ENCODE data around the gene C1orf174. TPM values are rescaled to one million over a fixed set of nuclear protein-coding genes. Genes with fewer than 3 reads are reported as not detected.

Gene C1orf174
- total and polyA plus RNA-seq, 3 donors from 2014 or later, result 22.9 to 29.7 (median 28.8) TPM

GRCh38 chr1:3907621-3908165, 7.6 kb upstream of the C1orf174 start:
- H3K36me3 ChIP-seq (ENCODE audit: low read depth, missing control alignments), result no peaks in the 10 kb centered on the region
- DNase-seq, result no peak
- no peaks in the 10 kb centered on the region for H3K27me3 ChIP-seq
- H3K9me3 ChIP-seq, result no peaks in the 10 kb centered on the region
- H3K27ac ChIP-seq, result no peak overlapping the region
- 86 to 88% methylated on average over 19 to 22 of the region's 22 CpGs for WGBS, 2 donors
- TF ChIP-seq POLR2A (IDR thresholded peaks at IDR 0.05) (no peak), CTCF (IDR thresholded peaks at IDR 0.05) (no peak)
- no peak overlapping the region for H3K4me3 ChIP-seq
- intact Hi-C loops (cut with DNase I; ENCODE audit: low total_unique reads), result no loop called here
- H3K4me1 ChIP-seq, result peaks cover 6% of the 10 kb centered on the region

- Histone ChIP-seq H3K27me3 (no peaks in the 10 kb centered on the region), H3K4me1 (peaks cover 6% of the 10 kb centered on the region), H3K4me3 (no peak overlapping the region), H3K27ac (no peak overlapping the region), H3K36me3 (ENCODE audit: low read depth, missing control alignments) (no peaks in the 10 kb centered on the region), H3K9me3 (no peaks in the 10 kb centered on the region)
- intact Hi-C loops (cut with DNase I; ENCODE audit: low total_unique reads), result no loop called here
- 64 to 80% methylated on average over 14 to 22 of the region's 22 CpGs for WGBS, 2 donors
- no peak for TF ChIP-seq POLR2A (IDR thresholded peaks at IDR 0.05)
- no peak for TF ChIP-seq CTCF (IDR thresholded peaks at IDR 0.05)
- DNase-seq, result no peak
Observed at GRCh38 chr1:3907031-3907534, 7.0 kb upstream of the C1orf174 start.

GRCh38 chr1:3906672-3907020, 6.6 kb upstream of the C1orf174 start:
- Histone ChIP-seq H3K9me3 (no peaks in the 10 kb centered on the region), H3K36me3 (ENCODE audit: low read depth, missing control alignments) (no peaks in the 10 kb centered on the region), H3K4me3 (no peak overlapping the region), H3K4me1 (peaks cover 6% of the 10 kb centered on the region), H3K27ac (no peak overlapping the region), H3K27me3 (no peaks in the 10 kb centered on the region)
- intact Hi-C loops (cut with DNase I; ENCODE audit: low total_unique reads), result no loop called here
- TF ChIP-seq POLR2A (IDR thresholded peaks at IDR 0.05) (no peak), CTCF (IDR thresholded peaks at IDR 0.05) (no peak)
- 84 to 86% methylated on average over 10 to 11 of the region's 11 CpGs for WGBS, 2 donors
- no peak for DNase-seq

- no peaks in the 10 kb centered on the region for H3K9me3 ChIP-seq
- no peaks in the 10 kb centered on the region for H3K36me3 ChIP-seq (ENCODE audit: low read depth, missing control alignments)
- DNase-seq, result no peak
- H3K4me3 ChIP-seq, result no peak overlapping the region
- TF ChIP-seq POLR2A (IDR thresholded peaks at IDR 0.05) (no peak), CTCF (IDR thresholded peaks at IDR 0.05) (no peak)
- H3K27ac ChIP-seq, result no peak overlapping the region
- peaks cover 6% of the 10 kb centered on the region for H3K4me1 ChIP-seq
- intact Hi-C loops (cut with DNase I; ENCODE audit: low total_unique reads), result no loop called here
- WGBS, 2 donors, result 83 to 92% methylated on average over 13 to 18 of the region's 18 CpGs
- H3K27me3 ChIP-seq, result no peaks in the 10 kb centered on the region
Observed at GRCh38 chr1:3905953-3906671, 6.0 kb upstream of the C1orf174 start.
